ENCODE measurements around the gene ZNF507.
A peak's percentile ranks its signal among the peaks of the same experiment; 100 is the strongest.

The ZNF507 gene

GRCh38 chr19:32397671-32398101 is 52.3 kb downstream of the ZNF507 start:
- peak; percentile 81 for DNase-seq (ENCODE audit: low read depth)
- no peak overlapping the region for H3K4me3 ChIP-seq (replicated peaks; ENCODE audit: low read depth, low read length)
- TF ChIP-seq, protein P1, sequence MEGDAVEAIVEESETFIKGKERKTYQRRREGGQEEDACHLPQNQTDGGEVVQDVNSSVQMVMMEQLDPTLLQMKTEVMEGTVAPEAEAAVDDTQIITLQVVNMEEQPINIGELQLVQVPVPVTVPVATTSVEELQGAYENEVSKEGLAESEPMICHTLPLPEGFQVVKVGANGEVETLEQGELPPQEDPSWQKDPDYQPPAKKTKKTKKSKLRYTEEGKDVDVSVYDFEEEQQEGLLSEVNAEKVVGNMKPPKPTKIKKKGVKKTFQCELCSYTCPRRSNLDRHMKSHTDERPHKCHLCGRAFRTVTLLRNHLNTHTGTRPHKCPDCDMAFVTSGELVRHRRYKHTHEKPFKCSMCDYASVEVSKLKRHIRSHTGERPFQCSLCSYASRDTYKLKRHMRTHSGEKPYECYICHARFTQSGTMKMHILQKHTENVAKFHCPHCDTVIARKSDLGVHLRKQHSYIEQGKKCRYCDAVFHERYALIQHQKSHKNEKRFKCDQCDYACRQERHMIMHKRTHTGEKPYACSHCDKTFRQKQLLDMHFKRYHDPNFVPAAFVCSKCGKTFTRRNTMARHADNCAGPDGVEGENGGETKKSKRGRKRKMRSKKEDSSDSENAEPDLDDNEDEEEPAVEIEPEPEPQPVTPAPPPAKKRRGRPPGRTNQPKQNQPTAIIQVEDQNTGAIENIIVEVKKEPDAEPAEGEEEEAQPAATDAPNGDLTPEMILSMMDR (IDR thresholded peaks at IDR 0.05; ENCODE audit: low read length, missing control alignments), result no peak

DNA sequence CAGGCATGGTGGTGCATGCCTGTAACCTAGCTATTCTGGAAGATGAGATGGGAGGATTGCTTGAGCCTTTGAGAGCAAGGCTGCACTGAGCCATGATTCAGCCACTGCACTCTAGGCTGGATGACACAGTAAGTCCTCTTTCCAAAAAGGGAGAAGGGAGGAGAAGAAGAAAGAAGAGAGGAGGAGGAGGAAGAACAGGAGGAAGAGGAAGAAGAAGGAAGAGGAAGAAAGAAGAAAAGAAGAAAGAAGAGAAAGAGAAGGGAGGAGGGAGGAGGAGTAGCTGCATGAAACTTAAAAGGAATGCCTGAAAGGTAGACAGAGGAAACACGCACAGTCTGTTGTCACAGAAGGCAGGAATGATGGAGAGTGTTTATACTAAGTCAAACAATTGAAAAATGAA is 56.6 kb downstream of the ZNF507 start:
- DNase-seq (ENCODE audit: low read depth), result no peak
- TF ChIP-seq, protein P1 (IDR thresholded peaks at IDR 0.05; ENCODE audit: low read length, missing control alignments), result no peak
- H3K4me3 ChIP-seq (replicated peaks; ENCODE audit: low read depth, low read length), result no peak overlapping the region

DNA sequence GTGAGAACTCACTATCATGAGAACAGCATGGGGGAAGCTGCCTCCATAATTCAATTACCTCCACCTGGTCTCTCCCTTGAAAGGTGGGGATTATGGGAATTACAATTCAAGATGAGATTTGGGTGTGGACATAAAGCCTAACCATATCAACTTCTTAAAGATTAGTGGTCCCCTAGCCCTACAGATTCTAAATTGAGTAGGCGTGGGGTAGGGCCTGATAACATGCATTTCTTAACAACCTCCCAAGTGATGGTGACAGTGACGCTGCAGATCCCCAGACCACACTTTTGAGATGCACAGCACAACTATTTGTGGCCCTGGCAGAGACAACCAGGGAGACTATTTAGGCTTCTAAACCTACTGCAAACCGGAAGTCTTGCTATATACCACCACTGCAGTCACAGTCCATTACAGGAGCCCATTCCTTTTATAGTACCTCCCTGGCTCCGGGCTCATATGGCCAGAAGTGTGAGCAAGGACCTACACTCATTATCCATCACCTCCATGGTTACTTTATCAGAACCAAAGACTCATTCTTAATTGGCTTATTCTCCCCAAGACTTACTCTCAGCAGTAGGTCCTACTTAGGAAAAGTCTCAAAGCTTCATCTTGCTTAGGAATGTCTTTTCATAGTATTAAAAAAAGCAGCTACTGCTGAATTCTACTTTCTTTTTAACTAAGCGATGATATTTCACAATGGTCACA is 58.0 kb downstream of the ZNF507 start:
- TF ChIP-seq, protein P1 (IDR thresholded peaks at IDR 0.05; ENCODE audit: low read length, missing control alignments), result no peak
- no peak for DNase-seq (ENCODE audit: low read depth)
- no peak overlapping the region for H3K4me3 ChIP-seq (replicated peaks; ENCODE audit: low read depth, low read length)

- H3K4me3 ChIP-seq (replicated peaks; ENCODE audit: low read depth, low read length), result peak overlapping the region; percentile 87
- TF ChIP-seq, protein P1 (IDR thresholded peaks at IDR 0.05; ENCODE audit: low read length, missing control alignments), result no peak
- DNase-seq (ENCODE audit: low read depth), result peak; percentile 28
Measured at GRCh38 chr19:32404213-32404932, 59.0 kb downstream of the ZNF507 start.

GRCh38 chr19:32404933-32405430 is 59.6 kb downstream of the ZNF507 start:
- TF ChIP-seq, protein P1 (IDR thresholded peaks at IDR 0.05; ENCODE audit: low read length, missing control alignments), result no peak
- H3K4me3 ChIP-seq (replicated peaks; ENCODE audit: low read depth, low read length), result peak overlapping the region; percentile 87
- DNase-seq (ENCODE audit: low read depth), result peak; percentile 41

- TF ChIP-seq, protein P1 (IDR thresholded peaks at IDR 0.05; ENCODE audit: low read length, missing control alignments), result no peak
- peak; percentile 94 for DNase-seq (ENCODE audit: low read depth)
- peak within 1 kb of the TSS; percentile 87 for H3K4me3 ChIP-seq (replicated peaks; ENCODE audit: low read depth, low read length)
Measured at GRCh38 chr19:32405431-32406160, 60.2 kb downstream of the ZNF507 start, which contains the start of gene DPY19L3. Gene DPY19L3 (plus strand): TSS chr19:32405770. CDS start chr19:32408254, 2,484 bp downstream.

Measured in fibroblast of pulmonary artery (primary cell).